IMR-90 (cell line): ENCODE results near the gene ATOSA.

ENCODE experiments used
- CTCF ChIP-seq: conservative IDR thresholded peaks from 2 replicates; pipeline ENCODE4 v1.5.1; 2012; ENCODE audit warnings: mild to moderate bottlenecking, low read depth, low read length, improper control_type of control experiment
- POLR2A ChIP-seq: IDR thresholded peaks from 2 replicates; pipeline ENCODE4 v1.6.1; 2012; ENCODE audit warnings: mild to moderate bottlenecking, low read depth, low read length

GRCh38 chr15:52717924-52718323 lies 38.7 kb upstream of the ATOSA start:
- no peak for TF ChIP-seq CTCF
- no peak for TF ChIP-seq POLR2A
